Measurements from ENCODE around the gene ATXN7.

ATXN7 gene

DNA sequence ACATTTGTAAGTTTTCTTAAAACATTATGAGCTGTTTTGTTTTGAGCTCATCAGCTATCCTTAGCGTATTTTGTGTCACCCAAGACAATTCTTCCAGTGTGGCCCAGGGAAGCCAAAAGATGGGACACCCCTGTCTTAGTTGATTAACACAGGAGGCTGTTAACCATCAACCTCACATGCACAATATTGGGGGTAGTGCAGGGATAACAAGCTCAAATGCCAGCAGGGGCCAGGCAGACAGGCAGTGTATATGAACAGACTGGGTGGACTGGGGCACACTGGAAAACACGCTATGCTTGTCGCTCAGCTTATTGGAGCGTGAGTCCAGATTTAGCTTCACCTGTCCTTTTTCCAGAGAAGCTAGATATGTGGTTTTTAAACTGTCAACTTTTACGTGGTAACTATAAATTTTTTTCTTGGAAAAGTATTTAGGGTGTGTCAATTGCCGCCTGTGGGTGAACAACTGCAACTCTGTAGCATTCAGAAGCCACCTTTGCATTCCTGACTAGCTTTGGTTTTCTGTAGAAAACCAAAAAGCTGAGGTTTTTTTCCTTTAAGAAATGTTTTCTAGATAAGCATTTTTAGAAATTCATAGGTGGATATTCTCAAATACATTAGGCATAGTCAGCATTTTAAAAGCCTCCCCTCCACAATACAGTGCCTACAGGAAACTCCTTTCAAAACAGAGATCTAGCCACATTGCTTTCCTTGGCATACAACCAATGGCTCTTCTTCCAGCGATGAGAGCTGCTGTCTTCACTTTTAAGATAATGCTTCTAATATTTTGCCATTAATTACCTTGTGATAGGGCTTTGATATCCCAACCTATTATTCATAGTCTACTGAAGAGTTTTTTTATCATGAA lies 145.1 kb downstream of the ATXN7 start:
- Histone ChIP-seq H3K36me3 (ENCODE audit: control insufficient read depth, insufficient read depth, low read length) (peaks cover 10% of the 10 kb centered on the region), H3K9ac (ENCODE audit: low read length) (no peak overlapping the region), H3K27me3 (ENCODE audit: control insufficient read depth, insufficient read depth, low read length) (no peaks in the 10 kb centered on the region), H3K4me1 (ENCODE audit: control insufficient read depth, insufficient read depth, low read length) (no peaks in the 10 kb centered on the region), H3K9me3 (ENCODE audit: control insufficient read depth, low read length) (no peaks in the 10 kb centered on the region), H3K4me3 (ENCODE audit: low read length) (no peak overlapping the region)

- no peak overlapping the region for H3K4me3 ChIP-seq (ENCODE audit: low read length)
- no peak overlapping the region for H3K9ac ChIP-seq (ENCODE audit: low read length)
- H3K9me3 ChIP-seq (ENCODE audit: control insufficient read depth, low read length) = no peaks in the 10 kb centered on the region
- H3K36me3 ChIP-seq (ENCODE audit: control insufficient read depth, insufficient read depth, low read length) = peaks cover 6% of the 10 kb centered on the region
- H3K4me1 ChIP-seq (ENCODE audit: control insufficient read depth, insufficient read depth, low read length) = no peaks in the 10 kb centered on the region
- no peaks in the 10 kb centered on the region for H3K27me3 ChIP-seq (ENCODE audit: control insufficient read depth, insufficient read depth, low read length)
Observed at GRCh38 chr3:64009528-64009927, 145.9 kb downstream of the ATXN7 start.

- no peaks in the 10 kb centered on the region for H3K4me1 ChIP-seq (ENCODE audit: control insufficient read depth, insufficient read depth, low read length)
- H3K36me3 ChIP-seq (ENCODE audit: control insufficient read depth, insufficient read depth, low read length) = no peaks in the 10 kb centered on the region
- no peaks in the 10 kb centered on the region for H3K27me3 ChIP-seq (ENCODE audit: control insufficient read depth, insufficient read depth, low read length)
- no peak overlapping the region for H3K4me3 ChIP-seq (ENCODE audit: low read length)
- H3K9ac ChIP-seq (ENCODE audit: low read length) = no peak overlapping the region
- H3K9me3 ChIP-seq (ENCODE audit: control insufficient read depth, low read length) = no peaks in the 10 kb centered on the region
Observed at GRCh38 chr3:64010199-64010598, 146.5 kb downstream of the ATXN7 start.

GRCh38 chr3:64011685-64012084 lies 148.0 kb downstream of the ATXN7 start:
- no peaks in the 10 kb centered on the region for H3K9me3 ChIP-seq (ENCODE audit: control insufficient read depth, low read length)
- no peak overlapping the region for H3K9ac ChIP-seq (ENCODE audit: low read length)
- no peak overlapping the region for H3K4me3 ChIP-seq (ENCODE audit: low read length)
- H3K27me3 ChIP-seq (ENCODE audit: control insufficient read depth, insufficient read depth, low read length) = no peaks in the 10 kb centered on the region
- H3K4me1 ChIP-seq (ENCODE audit: control insufficient read depth, insufficient read depth, low read length) = no peaks in the 10 kb centered on the region
- H3K36me3 ChIP-seq (ENCODE audit: control insufficient read depth, insufficient read depth, low read length) = no peaks in the 10 kb centered on the region

DNA sequence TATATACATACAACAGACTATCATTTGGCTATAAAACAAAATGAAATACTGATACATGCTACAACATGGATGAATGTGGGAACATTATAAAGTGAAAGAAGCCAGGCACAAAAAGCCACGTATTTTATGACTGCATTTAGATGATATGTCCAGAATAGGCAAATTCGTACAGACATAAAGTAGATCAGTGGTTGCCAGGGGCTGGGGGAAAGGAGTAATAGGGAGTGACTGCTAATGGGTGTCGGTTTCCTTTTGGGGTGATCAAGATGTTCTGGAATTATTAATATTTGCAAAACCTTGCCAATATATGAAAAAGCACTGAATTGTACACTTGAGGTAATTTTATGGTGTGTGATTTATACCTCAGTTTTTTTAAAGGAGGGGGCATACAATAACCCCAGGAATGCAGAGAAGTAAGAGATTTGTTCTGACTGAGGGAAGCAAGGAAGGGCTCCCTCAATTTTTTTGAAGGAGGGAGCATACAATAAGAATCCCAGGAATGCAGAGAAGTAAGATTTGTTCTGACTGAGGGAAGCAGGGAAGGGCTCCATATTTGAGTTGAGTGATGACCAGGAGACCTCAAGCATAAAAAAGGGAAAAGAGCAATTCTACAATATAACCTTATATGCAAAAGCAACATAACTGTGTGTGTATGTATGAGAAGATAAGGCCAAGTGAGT lies 153.4 kb downstream of the ATXN7 start:
- Histone ChIP-seq H3K4me1 (ENCODE audit: control insufficient read depth, insufficient read depth, low read length) (peaks cover 2% of the 10 kb centered on the region), H3K9me3 (ENCODE audit: control insufficient read depth, low read length) (no peaks in the 10 kb centered on the region), H3K36me3 (ENCODE audit: control insufficient read depth, insufficient read depth, low read length) (no peaks in the 10 kb centered on the region), H3K27me3 (ENCODE audit: control insufficient read depth, insufficient read depth, low read length) (no peaks in the 10 kb centered on the region), H3K4me3 (ENCODE audit: low read length) (no peak overlapping the region), H3K9ac (ENCODE audit: low read length) (no peak overlapping the region)

DNA sequence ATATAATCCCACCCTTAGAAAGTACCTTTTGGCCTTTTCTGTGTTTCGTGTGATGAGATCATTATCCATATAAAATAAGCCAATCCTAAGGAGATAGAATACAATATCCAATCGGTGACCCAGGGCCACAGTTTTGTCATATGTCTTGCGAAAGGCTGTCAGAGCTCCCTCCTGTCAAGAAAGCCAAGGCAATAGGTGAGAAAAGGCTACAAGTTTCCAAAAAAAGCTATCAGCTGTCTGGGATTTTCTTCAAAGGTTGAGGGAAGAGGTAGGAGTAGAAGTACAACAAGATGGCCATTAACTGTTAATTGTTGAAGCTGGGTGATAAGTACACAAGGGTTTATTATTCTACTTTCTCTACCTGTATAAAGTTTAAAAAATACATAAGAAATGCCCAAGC lies 155.6 kb downstream of the ATXN7 start:
- Histone ChIP-seq H3K9ac (ENCODE audit: low read length) (no peak overlapping the region), H3K36me3 (ENCODE audit: control insufficient read depth, insufficient read depth, low read length) (no peaks in the 10 kb centered on the region)

GRCh38 chr3:64019879-64020278 lies 156.2 kb downstream of the ATXN7 start:
- no peaks in the 10 kb centered on the region for H3K9me3 ChIP-seq (ENCODE audit: control insufficient read depth, low read length)
- no peak overlapping the region for H3K4me3 ChIP-seq (ENCODE audit: low read length)
- no peaks in the 10 kb centered on the region for H3K27me3 ChIP-seq (ENCODE audit: control insufficient read depth, insufficient read depth, low read length)
- H3K9ac ChIP-seq (ENCODE audit: low read length) = no peak overlapping the region
- H3K4me1 ChIP-seq (ENCODE audit: control insufficient read depth, insufficient read depth, low read length) = peaks cover 6% of the 10 kb centered on the region
- H3K36me3 ChIP-seq (ENCODE audit: control insufficient read depth, insufficient read depth, low read length) = no peaks in the 10 kb centered on the region

More for the DNA sequence above, 155.6 kb downstream of the ATXN7 start:
- Histone ChIP-seq H3K27me3 (ENCODE audit: control insufficient read depth, insufficient read depth, low read length) (no peaks in the 10 kb centered on the region), H3K4me3 (ENCODE audit: low read length) (no peak overlapping the region), H3K9me3 (ENCODE audit: control insufficient read depth, low read length) (no peaks in the 10 kb centered on the region), H3K4me1 (ENCODE audit: control insufficient read depth, insufficient read depth, low read length) (peaks cover 6% of the 10 kb centered on the region)

DNA sequence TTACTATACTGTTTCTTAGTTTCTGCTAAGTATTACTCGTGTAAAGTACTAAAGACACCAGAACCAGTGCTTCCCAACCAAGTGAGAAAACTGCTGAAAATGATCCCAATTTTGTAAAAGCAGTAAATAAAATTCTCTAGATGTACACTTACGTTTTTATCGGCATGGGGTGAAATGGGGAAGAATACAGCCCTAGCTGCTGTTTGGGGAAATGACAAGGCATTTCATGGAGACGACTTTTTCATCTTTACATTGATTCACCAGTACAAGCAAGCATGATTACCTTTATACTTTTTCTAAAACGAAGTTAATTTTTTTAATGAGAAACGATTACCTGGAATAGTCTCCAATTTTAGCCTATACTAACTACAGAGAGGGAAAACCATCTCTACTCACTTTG lies 158.3 kb downstream of the ATXN7 start:
- peak overlapping the region; percentile 69 for H3K4me3 ChIP-seq (ENCODE audit: low read length)
- H3K36me3 ChIP-seq (ENCODE audit: control insufficient read depth, insufficient read depth, low read length) = no peaks in the 10 kb centered on the region
- no peak overlapping the region for H3K9ac ChIP-seq (ENCODE audit: low read length)
- H3K9me3 ChIP-seq (ENCODE audit: control insufficient read depth, low read length) = no peaks in the 10 kb centered on the region
- no peaks in the 10 kb centered on the region for H3K27me3 ChIP-seq (ENCODE audit: control insufficient read depth, insufficient read depth, low read length)
- H3K4me1 ChIP-seq (ENCODE audit: control insufficient read depth, insufficient read depth, low read length) = peaks cover 6% of the 10 kb centered on the region

- no peaks in the 10 kb centered on the region for H3K27me3 ChIP-seq (ENCODE audit: control insufficient read depth, insufficient read depth, low read length)
- H3K9me3 ChIP-seq (ENCODE audit: control insufficient read depth, low read length) = no peaks in the 10 kb centered on the region
- H3K4me3 ChIP-seq (ENCODE audit: low read length) = peak overlapping the region; percentile 69
- H3K9ac ChIP-seq (ENCODE audit: low read length) = peak overlapping the region; percentile 94
- H3K36me3 ChIP-seq (ENCODE audit: control insufficient read depth, insufficient read depth, low read length) = no peaks in the 10 kb centered on the region
- H3K4me1 ChIP-seq (ENCODE audit: control insufficient read depth, insufficient read depth, low read length) = peaks cover 6% of the 10 kb centered on the region
Observed at GRCh38 chr3:64022451-64023186, 159.0 kb downstream of the ATXN7 start.

DNA sequence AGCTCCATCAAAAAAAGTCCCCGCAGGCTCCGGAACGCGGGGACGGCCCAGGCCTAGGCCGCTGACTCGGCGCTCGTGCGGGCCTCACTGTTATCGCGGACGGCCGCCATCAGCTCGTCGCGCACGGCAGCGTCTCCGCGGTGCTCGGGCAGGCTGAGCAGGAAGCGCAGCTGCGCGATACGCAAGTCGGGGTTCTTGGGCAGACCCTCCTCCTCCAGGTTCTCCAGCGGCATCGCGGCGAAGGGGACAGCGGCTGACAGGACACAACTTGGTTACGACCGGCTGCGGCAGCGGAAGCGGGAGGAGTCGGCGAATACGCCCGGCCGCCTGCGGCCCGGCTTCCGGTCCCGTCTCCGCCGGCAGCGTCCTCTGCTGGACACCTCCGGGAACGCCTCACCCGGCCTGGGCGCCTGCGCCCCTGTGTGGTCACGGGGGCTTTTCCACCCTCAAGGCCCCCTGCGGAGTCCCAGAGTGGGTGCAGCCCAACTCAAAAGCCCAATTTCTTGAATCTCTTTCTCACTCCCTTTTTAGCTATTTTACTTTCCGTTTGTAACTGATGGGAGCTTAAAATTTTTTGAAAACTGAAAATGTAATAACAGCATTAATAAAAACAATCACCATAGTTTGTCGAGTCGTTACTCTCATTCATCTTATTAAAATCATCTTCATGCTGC lies 159.7 kb downstream of the ATXN7 start, which contains the start of gene PSMD6:
Gene PSMD6, minus strand, starts transcription at position 308 of the 674 bp plus-strand sequence. Its CDS starts 75 bp downstream, at position 233.
- Histone ChIP-seq H3K4me1 (ENCODE audit: control insufficient read depth, insufficient read depth, low read length) (peaks cover 6% of the 10 kb centered on the region), H3K4me3 (ENCODE audit: low read length) (peak within 1 kb of the TSS; percentile 69), H3K9me3 (ENCODE audit: control insufficient read depth, low read length) (no peaks in the 10 kb centered on the region), H3K9ac (ENCODE audit: low read length) (peak within 1 kb of the TSS; percentile 94), H3K27me3 (ENCODE audit: control insufficient read depth, insufficient read depth, low read length) (no peaks in the 10 kb centered on the region), H3K36me3 (ENCODE audit: control insufficient read depth, insufficient read depth, low read length) (no peaks in the 10 kb centered on the region)

GRCh38 chr3:64023861-64024223 lies 160.2 kb downstream of the ATXN7 start:
- H3K4me3 ChIP-seq (ENCODE audit: low read length) = peak overlapping the region; percentile 69
- no peaks in the 10 kb centered on the region for H3K36me3 ChIP-seq (ENCODE audit: control insufficient read depth, insufficient read depth, low read length)
- peaks cover 1% of the 10 kb centered on the region for H3K27me3 ChIP-seq (ENCODE audit: control insufficient read depth, insufficient read depth, low read length)
- H3K9ac ChIP-seq (ENCODE audit: low read length) = peak overlapping the region; percentile 94
- H3K4me1 ChIP-seq (ENCODE audit: control insufficient read depth, insufficient read depth, low read length) = peaks cover 6% of the 10 kb centered on the region
- no peaks in the 10 kb centered on the region for H3K9me3 ChIP-seq (ENCODE audit: control insufficient read depth, low read length)
